ENCODE measurements around the gene JAKMIP1. TPM values are rescaled to one million over a fixed set of nuclear protein-coding genes. Genes with fewer than 3 reads are reported as not detected.

JAKMIP1 gene
- total and polyA plus RNA-seq, 9 donors = 0.33 to 1.00 (median 0.56) TPM; not detected in 1

DNA sequence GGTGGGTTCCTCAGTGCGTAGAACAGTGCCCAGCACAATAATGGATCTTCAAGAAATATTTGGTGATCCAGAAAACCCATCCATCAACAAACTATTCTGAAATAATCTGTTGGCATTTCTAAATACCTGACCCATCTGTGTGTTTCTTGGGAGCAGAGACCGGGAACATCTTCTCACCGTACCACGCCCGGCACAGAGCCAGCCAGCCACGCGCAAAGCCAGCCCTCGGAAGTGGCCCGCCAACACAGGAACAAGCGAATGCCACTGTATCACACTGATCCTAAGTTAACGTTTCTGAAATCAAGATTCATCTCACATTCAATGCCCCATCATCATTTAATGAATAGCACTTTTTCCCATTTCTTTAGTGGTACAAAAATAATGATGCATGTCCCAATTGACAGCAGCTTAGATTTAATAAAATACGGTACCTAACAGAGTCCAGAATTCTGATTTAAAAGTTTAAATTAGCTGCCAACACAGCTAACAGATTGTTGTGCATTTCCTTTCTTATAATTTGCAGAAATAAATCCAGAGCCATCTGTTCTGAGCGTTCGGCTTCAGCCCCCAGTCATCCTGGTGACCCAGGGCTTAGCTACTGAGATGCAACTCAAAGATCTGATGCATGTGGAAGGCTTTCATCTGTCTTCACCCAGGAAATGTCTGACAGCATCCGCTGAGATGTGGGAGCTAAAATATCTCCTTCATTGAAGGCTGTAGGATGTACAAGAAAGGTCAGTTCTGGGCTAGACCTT is 44.2 kb downstream of the JAKMIP1 start:
- H3K4me1 ChIP-seq (ENCODE audit: insufficient read depth) = peaks cover 3% of the 10 kb centered on the region
- no peak overlapping the region for H3K4me3 ChIP-seq
- no peak overlapping the region for H3K27ac ChIP-seq
- TF ChIP-seq POLR2A (IDR thresholded peaks at IDR 0.05) (no peak), EP300 (IDR thresholded peaks at IDR 0.05) (no peak)
- TF ChIP-seq, protein P1, sequence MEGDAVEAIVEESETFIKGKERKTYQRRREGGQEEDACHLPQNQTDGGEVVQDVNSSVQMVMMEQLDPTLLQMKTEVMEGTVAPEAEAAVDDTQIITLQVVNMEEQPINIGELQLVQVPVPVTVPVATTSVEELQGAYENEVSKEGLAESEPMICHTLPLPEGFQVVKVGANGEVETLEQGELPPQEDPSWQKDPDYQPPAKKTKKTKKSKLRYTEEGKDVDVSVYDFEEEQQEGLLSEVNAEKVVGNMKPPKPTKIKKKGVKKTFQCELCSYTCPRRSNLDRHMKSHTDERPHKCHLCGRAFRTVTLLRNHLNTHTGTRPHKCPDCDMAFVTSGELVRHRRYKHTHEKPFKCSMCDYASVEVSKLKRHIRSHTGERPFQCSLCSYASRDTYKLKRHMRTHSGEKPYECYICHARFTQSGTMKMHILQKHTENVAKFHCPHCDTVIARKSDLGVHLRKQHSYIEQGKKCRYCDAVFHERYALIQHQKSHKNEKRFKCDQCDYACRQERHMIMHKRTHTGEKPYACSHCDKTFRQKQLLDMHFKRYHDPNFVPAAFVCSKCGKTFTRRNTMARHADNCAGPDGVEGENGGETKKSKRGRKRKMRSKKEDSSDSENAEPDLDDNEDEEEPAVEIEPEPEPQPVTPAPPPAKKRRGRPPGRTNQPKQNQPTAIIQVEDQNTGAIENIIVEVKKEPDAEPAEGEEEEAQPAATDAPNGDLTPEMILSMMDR (IDR thresholded peaks at IDR 0.05) = no peak
- H3K27me3 ChIP-seq = no peaks in the 10 kb centered on the region
- no peaks in the 10 kb centered on the region for H3K9me3 ChIP-seq
- 91 to 93% (median 93%) methylated on average over 15 of the region's 15 CpGs for WGBS, 3 donors
- DNase-seq = no peak
- intact Hi-C loops (cut with DNase I) = no loop called here
- H3K36me3 ChIP-seq = no peaks in the 10 kb centered on the region

DNA sequence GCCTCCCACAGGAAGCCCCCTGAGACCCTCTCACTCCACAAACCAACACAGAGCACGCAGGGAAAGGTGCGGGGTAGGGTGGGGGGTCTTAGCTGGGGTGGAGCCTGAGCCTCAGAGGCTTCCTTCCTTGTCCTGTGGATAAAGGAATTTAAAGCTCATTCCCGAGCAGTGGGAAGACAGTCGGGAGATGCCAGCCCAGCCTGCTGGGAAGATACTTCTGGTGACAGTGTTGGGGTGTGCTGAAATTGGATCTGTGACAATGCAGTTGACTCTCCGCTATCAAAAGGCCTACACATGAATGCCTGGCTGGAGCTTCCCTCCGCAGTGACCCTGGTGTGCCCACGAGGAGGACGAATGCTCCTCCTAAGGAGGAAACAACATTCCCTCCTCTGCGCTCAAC is 45.5 kb downstream of the JAKMIP1 start:
- 61 to 72% (median 70%) methylated on average over 9 of the region's 9 CpGs for WGBS, 3 donors
- H3K27me3 ChIP-seq = no peaks in the 10 kb centered on the region
- H3K4me3 ChIP-seq = no peak overlapping the region
- no peak for TF ChIP-seq EP300 (IDR thresholded peaks at IDR 0.05)
- H3K9me3 ChIP-seq = no peaks in the 10 kb centered on the region
- no peaks in the 10 kb centered on the region for H3K36me3 ChIP-seq
- peaks cover 3% of the 10 kb centered on the region for H3K4me1 ChIP-seq (ENCODE audit: insufficient read depth)
- intact Hi-C loops (cut with DNase I) = no loop called here
- DNase-seq = no peak
- no peak overlapping the region for H3K27ac ChIP-seq

DNA sequence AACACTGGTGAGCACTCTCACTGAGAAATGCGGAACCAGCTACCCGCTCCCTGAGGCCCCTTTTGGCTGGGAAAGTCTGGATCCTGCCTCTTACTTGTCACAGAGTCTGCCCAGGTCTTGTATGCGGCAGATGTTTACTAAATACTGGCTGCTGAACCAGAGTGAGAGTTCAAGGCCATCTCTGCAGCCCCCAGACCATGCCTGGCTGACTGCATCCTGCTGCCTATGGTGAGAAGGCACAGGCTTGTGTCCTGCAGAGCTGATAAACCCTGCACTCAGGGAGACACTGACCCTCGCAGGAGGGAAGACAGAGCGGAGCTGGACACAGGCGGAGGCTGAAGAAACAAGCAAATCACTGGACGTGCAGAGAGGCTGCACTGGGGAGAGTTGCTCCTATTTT is 46.5 kb downstream of the JAKMIP1 start:
- TF ChIP-seq POLR2A (IDR thresholded peaks at IDR 0.05) (no peak), EP300 (IDR thresholded peaks at IDR 0.05) (no peak)
- TF ChIP-seq, protein P1 (IDR thresholded peaks at IDR 0.05) = no peak
- Histone ChIP-seq H3K27ac (no peak overlapping the region), H3K9me3 (no peaks in the 10 kb centered on the region), H3K27me3 (no peaks in the 10 kb centered on the region), H3K36me3 (no peaks in the 10 kb centered on the region), H3K4me1 (ENCODE audit: insufficient read depth) (peaks cover 3% of the 10 kb centered on the region), H3K4me3 (no peak overlapping the region)
- 13 to 33% (median 26%) methylated on average over 7 of the region's 7 CpGs for WGBS, 3 donors
- intact Hi-C loops (cut with DNase I) = no loop called here
- no peak for DNase-seq

DNA sequence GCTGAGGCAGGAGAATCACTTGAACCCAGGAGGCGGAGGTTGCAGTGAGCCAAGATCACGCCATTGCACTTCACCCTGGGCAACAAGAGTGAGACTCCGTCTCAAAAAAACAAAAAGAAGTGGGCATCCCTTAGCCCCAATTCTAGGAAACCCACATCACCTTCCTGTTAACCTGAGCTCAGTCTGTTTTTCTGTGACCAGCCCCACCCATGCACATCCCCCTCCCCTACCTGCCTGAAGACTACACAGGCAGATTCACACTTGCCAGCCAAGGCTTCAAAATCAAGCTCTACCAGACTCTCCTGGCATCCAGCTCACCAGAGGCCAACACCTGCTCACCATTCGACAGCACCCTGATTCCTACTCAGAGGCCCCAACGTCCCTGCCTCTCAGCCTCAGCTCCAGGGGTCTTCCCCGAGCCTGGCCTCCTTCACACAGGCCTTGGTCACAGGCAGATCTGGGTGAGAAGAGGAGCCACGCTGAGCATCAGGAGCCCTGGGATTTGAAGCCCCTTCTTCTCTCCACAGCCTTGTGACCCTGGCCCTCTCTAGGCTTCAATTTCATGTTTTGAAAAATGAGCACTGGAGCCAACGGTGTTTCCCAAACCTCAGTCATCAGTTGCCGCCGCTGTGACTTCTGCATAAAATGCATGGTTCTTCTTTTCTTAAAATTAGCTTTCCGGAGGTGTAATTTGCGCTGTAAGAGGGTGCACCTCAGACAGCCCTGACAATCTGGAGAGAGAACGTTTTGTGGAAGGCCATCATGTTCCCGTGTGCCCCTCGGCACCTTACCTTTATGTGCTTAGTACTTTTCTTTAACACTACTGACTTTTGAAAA is 47.3 kb downstream of the JAKMIP1 start:
- Histone ChIP-seq H3K36me3 (no peaks in the 10 kb centered on the region), H3K27me3 (no peaks in the 10 kb centered on the region), H3K9me3 (no peaks in the 10 kb centered on the region), H3K27ac (no peak overlapping the region), H3K4me1 (ENCODE audit: insufficient read depth) (peaks cover 3% of the 10 kb centered on the region), H3K4me3 (no peak overlapping the region)
- intact Hi-C loops (cut with DNase I) = no loop called here
- WGBS, 3 donors = 78 to 80% (median 78%) methylated on average over 15 of the region's 15 CpGs
- TF ChIP-seq EP300 (IDR thresholded peaks at IDR 0.05) (no peak), POLR2A (IDR thresholded peaks at IDR 0.05) (no peak)
- TF ChIP-seq, protein P1 (IDR thresholded peaks at IDR 0.05) = no peak
- no peak for DNase-seq
